AG20443 (cell line): ENCODE measurements around the gene PITPNC1.
"Not testable (repeated sequence)": the region's sequence is repeated elsewhere in the genome, so short reads cannot be mapped to it uniquely, and the experiment has no call there.

ENCODE experiments used
- DNase-seq: peaks from one replicate; pipeline ENCODE4 v3.0.0; 2012; ENCODE audit warnings: low spot score, mixed read lengths

Gene PITPNC1

DNA sequence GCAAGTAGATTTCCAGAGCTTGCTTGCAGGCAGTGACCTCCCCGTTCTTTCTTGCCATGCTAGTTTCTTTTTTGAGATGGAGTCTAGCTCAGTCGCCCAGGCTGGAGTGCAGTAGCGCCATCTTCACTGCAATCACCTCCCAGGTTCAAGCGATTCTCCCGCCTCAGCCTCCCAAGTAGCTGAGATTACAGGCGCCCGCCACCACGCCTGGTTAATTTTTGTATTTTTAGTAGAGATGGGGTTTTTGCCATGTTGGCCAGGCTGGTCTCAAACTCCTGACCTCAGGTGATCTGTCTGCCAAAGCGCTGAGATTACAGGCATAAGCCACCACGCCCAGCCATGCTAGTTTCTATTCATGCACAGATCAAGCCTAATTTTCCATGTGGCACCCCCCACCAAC, 139.5 kb downstream of the PITPNC1 start:
- not testable (repeated sequence) for DNase-seq

DNA sequence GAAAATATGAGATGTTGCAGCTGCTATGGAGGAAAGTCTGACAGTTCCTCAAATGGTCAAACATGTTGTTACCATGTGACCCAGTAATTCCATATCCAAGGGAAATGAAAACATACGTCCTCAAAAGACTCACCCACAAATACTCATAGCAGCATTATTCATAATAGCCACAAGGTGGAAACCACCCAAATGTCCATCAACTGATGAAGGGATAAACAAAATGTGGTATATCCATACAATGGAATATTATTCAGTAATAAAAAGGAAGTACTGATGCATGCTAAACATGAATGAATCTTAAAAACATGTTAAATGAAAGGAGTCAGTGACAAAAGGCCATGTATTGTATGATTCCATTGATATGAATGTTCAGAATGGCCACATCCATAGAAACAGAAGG, 140.2 kb downstream of the PITPNC1 start:
- no peak for DNase-seq

DNA sequence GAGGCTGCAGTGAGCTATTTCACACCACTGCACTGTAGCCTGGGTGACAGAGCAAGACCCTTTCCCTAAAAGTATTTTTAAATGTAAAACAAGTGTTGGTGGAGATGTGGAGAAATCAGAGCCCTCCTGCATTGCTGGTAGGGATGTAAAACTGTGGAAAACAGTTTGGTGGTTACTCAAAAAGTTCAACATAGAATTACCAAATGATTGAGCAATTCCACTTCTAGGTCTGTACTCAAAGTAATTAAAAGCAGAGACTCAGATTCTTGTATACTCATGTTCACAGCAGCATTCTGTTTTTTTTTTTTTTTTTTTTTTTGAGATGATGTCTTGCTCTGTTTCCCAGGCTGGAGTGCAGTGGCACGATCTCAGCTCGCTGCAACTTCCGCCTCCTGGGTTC, 141.8 kb downstream of the PITPNC1 start:
- peak; percentile 37 for DNase-seq

DNA sequence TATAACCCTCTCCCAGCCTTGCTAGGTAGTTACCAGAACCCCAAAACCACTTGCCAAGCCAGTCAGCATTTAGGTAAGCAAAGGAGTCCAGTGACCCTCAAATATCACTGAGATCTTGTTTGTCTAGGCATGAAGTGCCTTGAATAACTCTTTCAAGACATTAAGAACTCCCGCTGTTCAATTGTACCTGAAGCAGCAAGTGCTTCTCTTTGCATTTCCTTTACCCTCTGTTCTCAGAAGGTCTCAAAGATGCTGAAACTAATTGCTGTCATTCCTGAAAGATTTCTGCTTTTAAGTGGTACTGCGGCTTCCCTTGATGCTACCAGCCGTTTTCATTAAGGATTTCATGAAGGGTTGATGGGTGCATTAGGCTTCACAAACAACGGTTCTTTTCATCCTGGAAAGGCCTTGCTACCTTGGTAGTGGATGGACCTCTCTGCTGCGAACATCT, 142.7 kb downstream of the PITPNC1 start:
- no peak for DNase-seq

DNA sequence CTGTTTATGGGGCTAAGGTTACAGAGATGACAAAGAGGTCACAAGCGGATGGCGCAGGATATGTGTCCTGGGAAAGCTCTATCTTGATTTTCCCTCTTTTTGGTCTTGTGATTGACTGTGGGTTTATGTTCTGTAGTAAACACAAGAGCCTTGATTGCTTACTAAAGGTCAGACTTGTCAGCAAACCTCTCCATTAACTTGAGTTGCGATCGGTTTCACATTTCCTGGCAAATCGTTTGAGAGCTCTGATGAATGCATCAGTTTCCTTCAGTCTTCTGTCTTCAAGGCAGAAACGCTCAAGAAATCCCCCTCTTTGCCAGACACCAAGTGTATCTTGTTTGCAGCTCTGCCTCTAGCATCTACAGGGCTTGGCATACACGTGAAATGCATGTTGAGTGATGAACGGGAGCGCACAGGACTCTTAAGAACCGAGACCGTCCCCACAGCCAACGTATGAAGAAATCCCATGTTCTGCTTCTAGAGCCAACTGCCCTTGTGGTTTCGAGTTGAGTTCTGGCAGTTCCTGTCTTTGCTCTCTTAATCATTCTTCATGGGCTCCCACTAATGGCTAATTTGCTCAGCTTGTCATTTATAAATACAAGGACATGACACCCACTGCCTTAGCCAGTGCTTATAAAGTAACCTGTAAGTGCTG, 143.3 kb downstream of the PITPNC1 start:
- peak; percentile 58 for DNase-seq

DNA sequence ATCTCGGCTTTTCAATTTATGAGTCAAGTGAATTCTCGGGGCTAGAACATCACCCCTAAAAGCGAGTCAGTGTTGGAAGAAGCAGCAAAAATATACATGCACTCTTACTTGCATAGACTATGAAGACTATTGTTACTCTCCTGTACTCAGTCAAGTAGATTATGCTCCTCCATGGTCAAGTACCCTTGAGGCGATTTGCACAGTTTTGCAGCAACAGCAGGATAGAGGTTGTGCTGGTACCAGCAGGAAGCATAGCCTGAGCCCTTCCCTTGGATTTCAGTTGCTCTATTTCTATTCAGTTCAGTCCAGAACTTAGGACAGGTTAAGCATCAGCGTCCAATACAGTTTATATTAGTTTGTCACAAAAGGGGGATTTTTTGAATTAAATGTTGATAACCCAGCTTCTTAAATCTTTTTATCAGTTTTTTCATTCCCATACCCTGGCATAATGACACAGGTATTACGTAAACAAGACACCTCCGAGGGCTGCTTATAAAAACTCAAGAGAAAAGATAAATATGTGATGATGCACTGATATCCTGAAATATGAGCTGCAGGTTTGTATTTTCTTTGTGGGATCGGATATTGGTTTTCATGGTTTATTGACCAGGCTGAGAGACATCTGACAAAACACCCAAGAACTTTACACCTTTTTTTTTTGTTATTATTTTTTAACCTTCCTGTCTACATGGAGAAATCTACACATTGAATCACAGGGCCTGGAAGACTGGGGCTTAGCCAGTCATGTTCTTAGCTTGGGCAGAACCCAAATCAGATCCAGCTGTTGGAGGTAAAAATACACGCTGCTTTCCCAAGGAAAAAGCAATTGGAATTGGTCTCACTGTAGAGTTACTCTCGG, 144.1 kb downstream of the PITPNC1 start:
- peak; percentile 63 for DNase-seq

GRCh38 chr17:67521775-67522069, 144.6 kb downstream of the PITPNC1 start:
- no peak for DNase-seq

- DNase-seq: no peak
Observed at GRCh38 chr17:67523101-67523500, 146.0 kb downstream of the PITPNC1 start.

DNA sequence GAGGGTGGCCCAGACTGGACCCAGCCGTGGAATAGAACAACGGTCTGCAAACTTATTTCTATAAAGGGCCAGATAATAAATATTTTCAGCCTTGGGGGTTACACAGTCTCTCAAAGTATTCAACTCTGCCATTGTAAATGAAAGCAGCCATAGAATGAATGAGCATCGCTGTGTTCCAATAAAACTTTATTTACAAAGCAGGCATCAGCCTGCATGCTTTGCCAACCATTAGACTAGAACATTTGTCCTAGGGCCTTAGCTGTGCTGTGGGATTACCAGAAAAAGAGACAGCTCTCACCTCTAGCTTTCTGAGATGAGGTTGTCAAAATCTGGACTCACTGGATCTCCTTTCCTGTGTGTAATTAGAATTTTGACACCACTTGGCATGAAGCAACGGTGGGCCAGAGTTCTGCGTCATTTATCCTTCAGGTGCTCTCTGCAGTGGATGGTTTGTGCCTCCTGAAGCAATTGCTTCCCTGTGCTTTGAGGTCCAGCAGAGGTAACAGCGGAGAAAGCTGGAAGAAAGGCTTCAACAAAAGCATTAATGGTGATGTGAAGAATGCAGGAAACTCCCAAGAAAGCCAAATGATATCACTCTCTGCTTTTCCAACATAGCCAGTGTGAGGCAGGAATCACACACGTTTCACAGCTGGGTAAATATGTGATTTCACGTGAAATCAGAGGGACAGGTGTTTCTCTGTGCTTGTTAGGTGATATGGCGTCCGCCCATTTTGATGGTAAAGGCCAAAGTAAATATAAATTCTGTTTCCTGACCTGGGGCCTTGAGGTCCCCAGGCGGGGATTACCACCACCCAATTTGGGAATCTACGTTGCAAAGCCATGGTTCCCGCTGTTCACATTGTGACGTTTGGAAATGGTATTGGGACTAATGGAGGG, 148.4 kb downstream of the PITPNC1 start:
- DNase-seq: no peak

DNA sequence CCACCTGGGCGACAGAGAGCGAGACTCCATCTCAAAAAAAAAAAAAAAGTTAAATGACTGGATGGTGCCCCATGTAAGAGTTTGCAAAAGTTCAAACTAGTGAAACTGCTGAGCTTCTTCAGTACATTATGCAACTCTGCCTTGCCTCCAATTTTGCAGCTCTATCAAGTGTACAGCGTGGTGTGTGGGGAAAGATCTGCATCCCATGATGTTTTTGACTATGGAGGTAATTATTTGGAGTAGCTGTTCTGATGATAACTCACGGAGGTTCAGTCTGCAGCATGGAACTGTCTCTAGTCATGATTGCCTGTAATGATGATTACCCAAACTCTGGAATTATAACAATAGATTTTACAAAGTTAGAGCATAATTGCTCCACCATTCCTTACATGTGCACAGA, 149.6 kb downstream of the PITPNC1 start:
- DNase-seq: no peak

DNA sequence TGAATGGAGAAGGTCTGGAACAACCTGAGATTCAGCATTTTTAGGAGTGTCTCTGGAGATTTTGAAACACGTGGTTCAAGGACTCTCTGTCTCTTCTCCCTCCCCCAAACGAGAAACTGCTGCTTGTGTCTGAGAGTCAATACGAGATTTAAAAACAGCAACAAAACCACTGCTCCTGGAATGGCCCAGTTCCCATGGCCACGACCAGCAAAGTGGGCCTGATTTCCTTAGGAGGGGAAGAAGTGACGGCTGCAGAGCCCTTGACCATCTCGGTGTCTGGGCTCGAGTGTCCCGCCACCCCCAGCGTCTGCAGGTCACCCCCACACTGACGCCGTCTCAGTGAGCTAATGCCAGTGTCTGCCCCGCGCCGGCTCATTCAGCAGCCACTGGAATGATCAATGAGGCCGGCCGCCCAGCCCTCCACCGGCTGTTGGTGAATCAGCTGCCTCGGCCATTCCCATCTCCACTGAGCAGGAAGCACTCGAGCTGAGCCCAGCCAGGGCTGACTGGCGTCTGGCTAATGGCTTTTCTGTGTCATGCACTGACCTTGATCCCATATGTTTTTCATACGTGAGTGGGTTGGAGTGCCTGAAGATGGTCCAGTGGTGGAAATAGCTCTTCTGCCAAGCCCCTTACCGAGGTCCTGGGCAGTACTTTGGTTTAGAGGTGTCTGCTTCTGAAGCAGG, 151.8 kb downstream of the PITPNC1 start:
- peak; percentile 96 for DNase-seq

- DNase-seq: peak; percentile 45
Observed at GRCh38 chr17:67531291-67531690, 154.2 kb downstream of the PITPNC1 start.

DNA sequence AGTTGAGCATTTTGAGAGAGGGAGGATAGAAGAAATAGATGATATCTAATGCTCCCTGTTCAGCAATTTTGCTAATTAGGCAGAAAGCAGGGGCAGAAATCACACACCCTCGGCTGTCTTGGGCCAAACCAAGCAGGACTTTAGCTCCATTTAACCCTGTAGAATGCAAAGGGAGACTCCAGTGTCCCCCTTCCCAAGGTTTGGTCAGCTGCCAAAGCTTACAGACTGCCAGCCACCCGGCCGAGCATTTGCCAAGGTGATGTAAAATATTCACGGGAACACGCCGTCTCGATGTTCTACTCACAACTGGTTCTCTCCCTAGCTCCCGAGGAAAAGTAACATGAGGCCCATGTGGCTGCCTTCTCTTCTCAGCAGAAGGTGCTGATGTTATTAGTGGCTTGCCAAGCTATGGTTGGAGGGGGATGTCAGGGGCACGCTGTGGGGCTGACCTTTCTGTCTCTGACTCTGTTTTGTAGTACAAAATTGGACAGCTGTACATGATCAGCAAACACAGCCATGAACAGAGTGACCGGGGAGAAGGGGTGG, 155.3 kb downstream of the PITPNC1 start:
- DNase-seq: no peak

DNA sequence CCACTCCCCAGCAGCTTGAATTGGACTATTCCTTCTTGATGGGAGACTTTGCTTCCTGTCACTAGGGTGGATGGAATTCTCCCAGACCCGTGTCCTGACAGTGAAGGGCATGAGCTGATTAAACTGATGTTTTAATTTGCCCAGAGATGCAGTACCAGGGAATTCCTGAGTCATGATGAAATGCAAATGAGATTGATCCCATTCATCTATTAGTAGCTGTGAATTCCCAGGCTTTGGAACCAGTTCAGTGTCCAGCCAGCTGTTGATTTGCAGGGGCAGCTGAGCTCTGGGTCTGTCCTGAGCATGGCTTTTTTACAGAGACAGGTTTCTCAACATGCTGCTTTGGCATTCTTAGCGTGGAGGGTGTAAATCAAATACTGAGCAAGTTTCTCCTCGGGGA, 157.9 kb downstream of the PITPNC1 start:
- no peak for DNase-seq

- DNase-seq: no peak
Observed at GRCh38 chr17:67542219-67543114, 165.4 kb downstream of the PITPNC1 start.

DNA sequence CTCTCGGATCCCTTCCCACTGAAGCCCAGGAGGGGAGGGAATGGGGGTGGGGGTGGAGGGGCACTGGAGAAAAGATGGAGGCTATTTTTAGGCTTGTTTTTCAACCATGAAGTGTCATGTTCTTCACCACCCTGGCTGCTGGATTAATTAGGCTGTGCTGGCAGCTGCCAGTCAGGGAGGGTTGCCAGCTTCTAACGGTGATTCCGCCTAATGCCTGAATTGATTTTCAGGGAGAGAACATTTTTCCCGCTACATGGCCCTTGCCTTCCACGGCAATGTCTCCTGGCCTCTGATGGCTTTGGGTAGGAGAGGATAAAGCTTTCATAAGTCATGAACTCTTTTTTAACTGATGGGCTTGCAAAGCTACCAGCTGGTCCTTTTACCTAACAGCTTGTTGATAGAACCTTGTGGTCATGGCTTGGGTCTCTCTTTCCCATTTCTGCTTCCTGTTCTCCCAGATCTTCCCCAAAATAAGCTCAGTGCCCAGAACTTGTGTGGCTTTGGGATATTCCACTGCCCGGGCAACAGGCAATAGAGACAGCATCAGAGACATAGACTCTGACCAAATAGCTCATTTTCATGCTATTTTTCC, 167.4 kb downstream of the PITPNC1 start:
- no peak for DNase-seq

DNA sequence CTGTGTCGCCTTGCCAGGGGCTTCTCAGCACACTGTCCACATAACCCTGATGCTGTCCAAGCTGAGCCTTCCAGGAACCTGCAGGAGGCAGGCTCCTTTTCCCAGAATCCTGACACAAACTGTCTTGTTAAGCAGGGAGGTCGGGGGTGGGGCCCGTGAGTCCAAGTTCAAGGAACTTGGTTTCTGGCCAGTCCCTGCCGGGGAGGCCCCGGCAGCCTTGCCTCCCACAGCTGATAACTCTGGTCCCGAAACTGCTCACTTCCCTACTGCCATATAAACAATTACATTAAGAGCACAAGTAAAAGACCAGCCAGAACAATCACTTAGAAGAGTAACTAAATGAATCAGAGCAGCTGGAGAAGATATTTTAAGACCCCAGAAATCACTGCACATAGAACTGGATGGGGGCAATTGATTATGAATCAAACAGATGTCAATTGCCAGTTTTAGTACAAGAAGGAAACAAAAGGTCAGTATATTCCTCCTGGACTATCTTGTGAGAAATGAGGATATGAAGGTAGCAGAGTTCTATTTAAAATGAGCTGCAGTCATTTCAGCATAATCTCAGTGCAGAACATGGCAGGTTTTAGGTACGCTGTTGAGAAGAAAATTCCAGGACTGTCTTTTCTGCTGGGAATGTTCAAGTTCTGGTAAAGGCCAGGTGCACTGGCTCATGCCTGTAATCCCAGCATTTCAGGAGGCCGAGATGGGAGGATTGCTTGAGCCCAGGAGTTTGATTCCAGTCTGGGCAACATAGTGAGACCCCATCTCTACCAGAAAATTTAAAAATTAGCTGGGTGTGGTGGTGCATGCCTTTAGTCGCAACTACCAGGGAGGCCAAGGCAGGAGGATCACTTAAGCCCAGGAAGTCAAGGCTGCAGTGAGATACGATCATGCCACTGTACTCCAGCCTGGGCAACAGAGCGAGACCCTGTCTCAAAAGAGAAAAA, 169.8 kb downstream of the PITPNC1 start:
- DNase-seq: peak; percentile 51

GRCh38 chr17:67548693-67549092, 171.6 kb downstream of the PITPNC1 start:
- no peak for DNase-seq

DNA sequence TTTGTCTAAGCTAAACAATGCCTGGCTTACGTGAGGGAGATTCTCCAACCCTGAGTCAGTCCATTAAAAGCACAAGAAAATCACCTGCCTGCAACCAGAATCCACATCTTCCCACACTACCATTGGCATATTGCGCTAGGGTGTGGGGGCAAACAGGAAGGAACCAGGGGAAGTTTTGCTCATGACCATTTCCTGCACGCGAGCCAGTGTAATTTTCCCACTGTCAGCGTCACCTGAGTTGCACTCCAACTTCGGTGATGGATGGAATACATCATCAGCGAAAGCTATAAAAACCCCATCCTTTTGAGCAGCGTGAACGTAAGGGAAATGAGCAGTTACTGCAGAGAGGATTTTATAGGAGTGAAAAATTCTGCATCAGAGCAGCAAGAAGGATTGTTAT, 172.7 kb downstream of the PITPNC1 start:
- DNase-seq: no peak
